PFSK-1 (cell line): Measurements from ENCODE around the gene WNT5A.

Experiments
- FOXP2 ChIP-seq: optimal IDR thresholded peaks from 2 replicates; pipeline ENCODE3; 2011; ENCODE audit warnings: borderline replicate concordance, control low read depth, inconsistent platforms; ENCODE audit not compliant: insufficient read depth; ENCODE audit errors: extremely low read length, extremely low read depth
- POLR2AphosphoS5 ChIP-seq: IDR thresholded peaks from 2 replicates; pipeline ENCODE4 v1.6.1; 2012; ENCODE audit warnings: low read depth, mild to moderate bottlenecking, control low read depth, low read length, moderate library complexity
- REST ChIP-seq, 2 experiments: IDR thresholded peaks; 2 replicates each; pipeline versions ENCODE4 v1.6.1 to v1.8.0; 2011 to 2012; ENCODE audit warnings: low read depth in 2 of 2, low read length in 2 of 2, control low read depth in 1 of 2, inconsistent platforms in 1 of 2, mild to moderate bottlenecking in 1 of 2, moderate library complexity in 1 of 2; ENCODE audit not compliant: insufficient read depth in 1 of 2
- SIN3A ChIP-seq: IDR thresholded peaks from 2 replicates; pipeline ENCODE4 v1.6.1; 2012; ENCODE audit warnings: mild to moderate bottlenecking, low read length, moderate library complexity, borderline replicate concordance; ENCODE audit not compliant: insufficient read depth
- TAF1 ChIP-seq: IDR thresholded peaks from 2 replicates; pipeline ENCODE4 v1.6.1; 2012; ENCODE audit warnings: low read length, control low read depth, borderline replicate concordance; ENCODE audit not compliant: insufficient read depth

The WNT5A gene

GRCh38 chr3:55449527-55449926 lies 37.6 kb downstream of the WNT5A start:
- no peak for TF ChIP-seq POLR2AphosphoS5
- TF ChIP-seq FOXP2: no peak
- no peak for TF ChIP-seq TAF1
- no peak for TF ChIP-seq REST (IDR thresholded peaks at IDR 0.05; ENCODE audit: insufficient read depth in 1 of 2, low read depth in 2 of 2, low read length in 2 of 2)
- TF ChIP-seq SIN3A: no peak

GRCh38 chr3:55446850-55447249 lies 40.3 kb downstream of the WNT5A start:
- TF ChIP-seq REST (IDR thresholded peaks at IDR 0.05; ENCODE audit: insufficient read depth in 1 of 2, low read depth in 2 of 2, low read length in 2 of 2): no peak
- no peak for TF ChIP-seq TAF1
- no peak for TF ChIP-seq SIN3A
- TF ChIP-seq POLR2AphosphoS5: no peak
- TF ChIP-seq FOXP2: no peak

- TF ChIP-seq SIN3A (no peak), TAF1 (no peak), REST (IDR thresholded peaks at IDR 0.05; ENCODE audit: insufficient read depth in 1 of 2, low read depth in 2 of 2, low read length in 2 of 2) (no peak)
Measured at GRCh38 chr3:55445551-55445950, 41.6 kb downstream of the WNT5A start.

GRCh38 chr3:55443346-55443745 lies 43.8 kb downstream of the WNT5A start:
- TF ChIP-seq POLR2AphosphoS5 (no peak), FOXP2 (no peak), REST (IDR thresholded peaks at IDR 0.05; ENCODE audit: insufficient read depth in 1 of 2, low read depth in 2 of 2, low read length in 2 of 2) (no peak), TAF1 (no peak), SIN3A (no peak)

GRCh38 chr3:55442861-55443260 lies 44.2 kb downstream of the WNT5A start:
- no peak for TF ChIP-seq REST (IDR thresholded peaks at IDR 0.05; ENCODE audit: insufficient read depth in 1 of 2, low read depth in 2 of 2, low read length in 2 of 2)
- TF ChIP-seq FOXP2: no peak
- no peak for TF ChIP-seq SIN3A
- no peak for TF ChIP-seq POLR2AphosphoS5
- no peak for TF ChIP-seq TAF1
